Astrocyte (in vitro differentiated cells and primary cell): ENCODE data around the gene DOCK1. TPM values are rescaled to one million over a fixed set of nuclear protein-coding genes. Genes with fewer than 3 reads are reported as not detected.

Experiments
- DNase-seq: peaks from one replicate; pipeline ENCODE4 v3.0.0-alpha.2; 2010; ENCODE audit warnings: low read depth
- FAIRE-seq: peaks from 2 replicates; lab custom pipeline; 2011; peaks lifted over from hg19 to GRCh38; lab: Jason Lieb, UNC
- H2AFZ ChIP-seq: 2 replicates; pipeline ENCODE4 v1.6.0; 2012; ENCODE audit warnings: low read depth, low read length, inconsistent platforms
- H3K27ac ChIP-seq: 2 replicates; pipeline ENCODE4 v1.5.1; 2011; ENCODE audit warnings: low read depth, low read length, inconsistent platforms
- H3K27me3 ChIP-seq: 2 replicates; pipeline ENCODE4 v1.6.0; 2011; ENCODE audit warnings: low read length, inconsistent platforms; ENCODE audit not compliant: insufficient read depth
- H3K36me3 ChIP-seq: 2 replicates; pipeline ENCODE4 v1.5.1; 2011; ENCODE audit warnings: low read length, inconsistent platforms; ENCODE audit not compliant: insufficient read depth
- H3K4me1 ChIP-seq: 2 replicates; pipeline ENCODE4 v1.5.1; 2011; ENCODE audit warnings: low read length, inconsistent platforms; ENCODE audit not compliant: insufficient read depth
- H3K4me2 ChIP-seq: 2 replicates; pipeline ENCODE4 v1.6.0; 2012; ENCODE audit warnings: low read length, inconsistent platforms
- H3K4me3 ChIP-seq: 2 replicates; pipeline ENCODE4 v1.5.1; 2011; ENCODE audit warnings: low read depth, mild to moderate bottlenecking, low read length, inconsistent platforms; ENCODE audit not compliant: insufficient read depth
- H3K79me2 ChIP-seq: 2 replicates; pipeline ENCODE4 v1.6.0; 2012; ENCODE audit warnings: mild to moderate bottlenecking, low read length, inconsistent platforms; ENCODE audit not compliant: insufficient read depth
- H3K9ac ChIP-seq: 2 replicates; pipeline ENCODE4 v1.6.0; 2012; ENCODE audit warnings: mild to moderate bottlenecking, low read length, inconsistent platforms
- H3K9me3 ChIP-seq: 2 replicates; pipeline ENCODE4 v1.5.1; 2012; ENCODE audit warnings: low read depth, mild to moderate bottlenecking, low read length, inconsistent platforms; ENCODE audit not compliant: insufficient read depth
- H4K20me1 ChIP-seq: 2 replicates; pipeline ENCODE4 v1.6.0; 2012; ENCODE audit warnings: low read length, inconsistent platforms; ENCODE audit not compliant: insufficient read depth
- H3K27ac Mint-ChIP-seq: one replicate; pipeline ENCODE4 v1.8.0; 2021; ENCODE audit warnings: mild to moderate bottlenecking, mixed read lengths; ENCODE audit not compliant: unreplicated experiment
- H3K27me3 Mint-ChIP-seq: one replicate; pipeline ENCODE4 v1.8.0; 2021; ENCODE audit warnings: low read depth, mixed read lengths; ENCODE audit not compliant: unreplicated experiment
- H3K36me3 Mint-ChIP-seq: one replicate; pipeline ENCODE4 v1.8.0; 2021; ENCODE audit warnings: low read depth, mixed read lengths; ENCODE audit not compliant: unreplicated experiment
- H3K4me1 Mint-ChIP-seq: one replicate; pipeline ENCODE4 v1.8.0; 2021; ENCODE audit warnings: low read depth, mixed read lengths; ENCODE audit not compliant: unreplicated experiment
- H3K4me3 Mint-ChIP-seq: one replicate; pipeline ENCODE4 v1.8.0; 2021; ENCODE audit warnings: mild to moderate bottlenecking, moderate library complexity, mixed read lengths; ENCODE audit not compliant: unreplicated experiment
- H3K9me3 Mint-ChIP-seq: one replicate; pipeline ENCODE4 v1.8.0; 2021; ENCODE audit warnings: mild to moderate bottlenecking, mixed read lengths; ENCODE audit not compliant: unreplicated experiment
- EZH2 ChIP-seq: IDR thresholded peaks from 2 replicates; pipeline ENCODE4 v1.6.1; 2012; ENCODE audit warnings: mild to moderate bottlenecking, low read length, inconsistent platforms; ENCODE audit not compliant: insufficient read depth
- total RNA-seq: library from RNA; stranded (reverse); gene quantifications from 2 replicates; pipeline ENCODE4 v1.2.1, GENCODE V29; 2021
- TF ChIP-seq, protein P1 (sequence below): IDR thresholded peaks from 2 replicates; pipeline ENCODE4 v1.5.1; 2011; ENCODE audit warnings: low read depth, mild to moderate bottlenecking, inconsistent platforms, low read length, moderate library complexity; ENCODE audit not compliant: insufficient read depth

Gene DOCK1
- total RNA-seq, 1 donor from 2014 or later: 42.5 TPM

DNA sequence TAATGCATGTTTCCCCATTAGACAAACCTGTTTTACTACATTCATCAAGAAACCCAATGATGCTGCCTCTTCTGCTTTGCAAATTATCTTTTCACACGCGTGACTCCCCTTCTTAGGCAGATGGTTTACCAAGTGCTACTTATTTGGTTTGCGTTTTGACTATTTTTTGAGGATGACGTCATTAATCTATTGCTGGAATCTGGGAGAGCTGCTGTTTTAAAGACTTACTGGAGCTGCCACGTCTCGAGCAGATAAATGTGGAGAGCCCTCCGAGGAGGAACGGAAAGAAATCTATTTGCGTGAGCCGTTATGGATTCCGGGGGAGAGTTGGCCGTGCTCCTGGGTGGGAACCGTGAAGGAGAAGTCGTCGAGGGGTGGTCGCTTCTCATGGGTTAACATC lies 271.4 kb downstream of the DOCK1 start:
- H3K4me3 ChIP-seq: no peak overlapping the region
- TF ChIP-seq EZH2: no peak
- TF ChIP-seq, protein P1, sequence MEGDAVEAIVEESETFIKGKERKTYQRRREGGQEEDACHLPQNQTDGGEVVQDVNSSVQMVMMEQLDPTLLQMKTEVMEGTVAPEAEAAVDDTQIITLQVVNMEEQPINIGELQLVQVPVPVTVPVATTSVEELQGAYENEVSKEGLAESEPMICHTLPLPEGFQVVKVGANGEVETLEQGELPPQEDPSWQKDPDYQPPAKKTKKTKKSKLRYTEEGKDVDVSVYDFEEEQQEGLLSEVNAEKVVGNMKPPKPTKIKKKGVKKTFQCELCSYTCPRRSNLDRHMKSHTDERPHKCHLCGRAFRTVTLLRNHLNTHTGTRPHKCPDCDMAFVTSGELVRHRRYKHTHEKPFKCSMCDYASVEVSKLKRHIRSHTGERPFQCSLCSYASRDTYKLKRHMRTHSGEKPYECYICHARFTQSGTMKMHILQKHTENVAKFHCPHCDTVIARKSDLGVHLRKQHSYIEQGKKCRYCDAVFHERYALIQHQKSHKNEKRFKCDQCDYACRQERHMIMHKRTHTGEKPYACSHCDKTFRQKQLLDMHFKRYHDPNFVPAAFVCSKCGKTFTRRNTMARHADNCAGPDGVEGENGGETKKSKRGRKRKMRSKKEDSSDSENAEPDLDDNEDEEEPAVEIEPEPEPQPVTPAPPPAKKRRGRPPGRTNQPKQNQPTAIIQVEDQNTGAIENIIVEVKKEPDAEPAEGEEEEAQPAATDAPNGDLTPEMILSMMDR: no peak
- H3K9me3 ChIP-seq: no peaks in the 10 kb centered on the region
- H3K27me3 Mint-ChIP-seq: no peaks in the 10 kb centered on the region
- no peak overlapping the region for H3K9ac ChIP-seq
- peaks cover 19% of the 10 kb centered on the region for H3K36me3 Mint-ChIP-seq
- H3K36me3 ChIP-seq: no peaks in the 10 kb centered on the region
- no peak overlapping the region for H3K27ac Mint-ChIP-seq
- H2AFZ ChIP-seq: no peak overlapping the region
- DNase-seq (no peak), FAIRE-seq (no peak)
- H3K27me3 ChIP-seq: no peaks in the 10 kb centered on the region
- no peaks in the 10 kb centered on the region for H3K79me2 ChIP-seq
- no peaks in the 10 kb centered on the region for H3K4me1 ChIP-seq
- H4K20me1 ChIP-seq: peaks cover 47% of the 10 kb centered on the region
- H3K4me2 ChIP-seq: no peak overlapping the region
- H3K27ac ChIP-seq: no peak overlapping the region
- H3K9me3 Mint-ChIP-seq: no peaks in the 10 kb centered on the region
- H3K4me1 Mint-ChIP-seq: no peaks in the 10 kb centered on the region
- no peak overlapping the region for H3K4me3 Mint-ChIP-seq

DNA sequence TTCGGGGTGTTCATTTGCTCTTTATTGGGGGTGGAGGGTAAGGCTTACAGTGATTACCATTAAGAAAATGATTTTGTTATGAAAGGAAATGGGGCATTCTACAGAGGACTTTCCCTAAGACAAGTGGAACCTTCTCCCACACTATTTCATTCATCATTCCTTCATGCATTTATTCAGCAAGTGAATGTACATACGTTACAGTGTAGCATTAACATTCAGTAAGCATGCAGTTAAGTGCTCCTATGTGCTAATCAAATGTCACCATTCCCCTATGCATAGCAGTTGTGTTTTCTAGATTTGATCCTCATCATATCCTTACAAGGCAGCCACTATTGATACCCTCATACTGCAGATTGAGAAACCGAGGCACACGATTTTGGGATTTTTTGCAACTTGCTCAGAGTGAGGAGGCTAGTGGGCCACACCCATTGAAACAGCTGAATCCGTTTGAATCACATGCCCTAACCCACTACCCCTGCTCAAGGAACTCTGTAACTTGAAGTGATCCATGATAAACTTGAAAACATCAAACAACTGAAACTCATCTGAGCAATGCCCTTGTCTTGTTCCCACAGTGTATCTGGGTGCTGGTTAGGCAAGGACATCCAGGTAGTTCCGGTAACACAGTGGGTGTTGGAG lies 274.5 kb downstream of the DOCK1 start:
- no peaks in the 10 kb centered on the region for H3K36me3 ChIP-seq
- no peak overlapping the region for H2AFZ ChIP-seq
- Mint-ChIP-seq H3K4me1 (no peaks in the 10 kb centered on the region), H3K9me3 (no peaks in the 10 kb centered on the region), H3K36me3 (peaks cover 13% of the 10 kb centered on the region), H3K4me3 (no peak overlapping the region), H3K27ac (no peak overlapping the region), H3K27me3 (no peaks in the 10 kb centered on the region)
- no peaks in the 10 kb centered on the region for H3K9me3 ChIP-seq
- peaks cover 2% of the 10 kb centered on the region for H3K79me2 ChIP-seq
- no peak overlapping the region for H3K4me2 ChIP-seq
- FAIRE-seq (no peak), DNase-seq (no peak)
- peaks cover 3% of the 10 kb centered on the region for H3K4me1 ChIP-seq
- H3K9ac ChIP-seq: no peak overlapping the region
- no peak overlapping the region for H3K4me3 ChIP-seq
- no peaks in the 10 kb centered on the region for H3K27me3 ChIP-seq
- no peak for TF ChIP-seq EZH2
- TF ChIP-seq, protein P1: no peak
- no peak overlapping the region for H3K27ac ChIP-seq
- peaks cover 43% of the 10 kb centered on the region for H4K20me1 ChIP-seq

DNA sequence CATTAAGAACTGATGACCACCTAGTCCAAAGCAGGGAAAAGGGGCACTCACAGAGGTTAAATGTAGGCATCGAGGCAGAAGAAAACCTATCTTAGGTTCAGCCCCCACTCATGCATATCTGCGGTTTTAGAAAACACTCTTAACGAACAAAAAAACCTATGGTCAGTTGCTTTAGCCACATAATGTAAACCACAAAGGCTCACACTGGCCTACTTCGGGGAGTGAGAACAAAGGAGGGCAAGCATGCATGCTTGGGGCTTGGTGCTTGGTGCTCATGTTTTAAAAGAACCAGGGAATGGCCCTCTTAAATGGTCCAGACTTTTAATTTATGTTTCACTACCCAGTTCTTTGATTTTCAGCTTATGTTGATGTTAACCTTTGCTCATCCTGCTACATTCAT lies 276.9 kb downstream of the DOCK1 start:
- H3K36me3 Mint-ChIP-seq: peaks cover 9% of the 10 kb centered on the region
- TF ChIP-seq EZH2: no peak
- TF ChIP-seq, protein P1: no peak
- no peaks in the 10 kb centered on the region for H3K27me3 ChIP-seq
- H3K79me2 ChIP-seq: peaks cover 4% of the 10 kb centered on the region
- H2AFZ ChIP-seq: no peak overlapping the region
- no peak overlapping the region for H3K27ac ChIP-seq
- no peaks in the 10 kb centered on the region for H3K27me3 Mint-ChIP-seq
- H3K9ac ChIP-seq: no peak overlapping the region
- DNase-seq (peak; percentile 52), FAIRE-seq (no peak)
- H3K4me1 Mint-ChIP-seq: no peaks in the 10 kb centered on the region
- no peak overlapping the region for H3K27ac Mint-ChIP-seq
- H3K4me2 ChIP-seq: no peak overlapping the region
- no peak overlapping the region for H3K4me3 Mint-ChIP-seq
- H3K4me1 ChIP-seq: peaks cover 3% of the 10 kb centered on the region
- no peaks in the 10 kb centered on the region for H3K36me3 ChIP-seq
- peaks cover 2% of the 10 kb centered on the region for H3K9me3 Mint-ChIP-seq
- peaks cover 43% of the 10 kb centered on the region for H4K20me1 ChIP-seq
- no peak overlapping the region for H3K4me3 ChIP-seq
- no peaks in the 10 kb centered on the region for H3K9me3 ChIP-seq
